Activated B cell treated with CpG ODN at 0.5 μM for 24 hours (primary cell): Measurements from ENCODE around the gene MAP4K2. TPM values are rescaled to one million over a fixed set of nuclear protein-coding genes. Genes with fewer than 3 reads are reported as not detected.

Source experiments
- ATAC-seq: fragments of 200-7000 bp; cut with Tn5 transposase; one replicate; pipeline ENCODE4 v1.10.0; 2021; ENCODE audit warnings: low read depth, mild to moderate bottlenecking, moderate library complexity
- CTCF ChIA-PET: fragments of 350-600 bp; sonication (Branson Sonifier 250); formaldehyde crosslinking; loops from one replicate; lab custom pipeline; 2021; ENCODE audit warnings: antibody characterized with exemption; lab: Charles Lee
- POLR2A ChIA-PET: fragments of 350-600 bp; sonication (Branson Sonifier 250); formaldehyde crosslinking; loops from one replicate; lab custom pipeline; 2021; ENCODE audit warnings: antibody characterized with exemption; lab: Charles Lee
- DNase-seq: peaks from one replicate; pipeline ENCODE4 v3.0.0; 2022
- H3K27ac Mint-ChIP-seq: one replicate; pipeline ENCODE4 v1.8.0; 2020; ENCODE audit warnings: mixed read lengths
- H3K27me3 Mint-ChIP-seq: one replicate; pipeline ENCODE4 v1.8.0; 2021; ENCODE audit warnings: mixed read lengths
- H3K36me3 Mint-ChIP-seq: one replicate; pipeline ENCODE4 v1.8.0; 2021; ENCODE audit warnings: low read depth, mixed read lengths
- H3K4me1 Mint-ChIP-seq: one replicate; pipeline ENCODE4 v1.8.0; 2021; ENCODE audit warnings: mixed read lengths
- H3K4me3 Mint-ChIP-seq: one replicate; pipeline ENCODE4 v1.8.0; 2020; ENCODE audit warnings: mild to moderate bottlenecking, mixed read lengths
- H3K9me3 Mint-ChIP-seq: one replicate; pipeline ENCODE4 v1.8.0; 2020; ENCODE audit warnings: mixed read lengths
- intact Hi-C: fragments of 100-400 bp; cut with micrococcal nuclease; formaldehyde crosslinking; loops from one replicate; pipeline ENCODE4 v1.15.1; 2024
- total RNA-seq: library from RNA; stranded (reverse); gene quantifications from 2 replicates; pipeline ENCODE4 v1.2.3, GENCODE V29; 2022
- TF ChIP-seq, protein P1 (sequence below): fragments of 200-600 bp; IDR thresholded peaks from one replicate; pipeline ENCODE4 v1.8.0; 2022; ENCODE audit warnings: antibody characterized with exemption, mild to moderate bottlenecking

Gene MAP4K2
- total RNA-seq, 1 donor from 2014 or later, result 73.6 TPM

GRCh38 chr11:64838600-64839334 lies 35.8 kb upstream of the MAP4K2 start:
- DNase-seq (no peak), ATAC-seq (no peak)
- Mint-ChIP-seq H3K36me3 (peaks cover 7% of the 10 kb centered on the region), H3K4me3 (no peak overlapping the region), H3K9me3 (no peaks in the 10 kb centered on the region), H3K27ac (no peak overlapping the region), H3K4me1 (peaks cover 5% of the 10 kb centered on the region), H3K27me3 (no peaks in the 10 kb centered on the region)
- CTCF ChIA-PET, result no interaction called here
- TF ChIP-seq, protein P1, sequence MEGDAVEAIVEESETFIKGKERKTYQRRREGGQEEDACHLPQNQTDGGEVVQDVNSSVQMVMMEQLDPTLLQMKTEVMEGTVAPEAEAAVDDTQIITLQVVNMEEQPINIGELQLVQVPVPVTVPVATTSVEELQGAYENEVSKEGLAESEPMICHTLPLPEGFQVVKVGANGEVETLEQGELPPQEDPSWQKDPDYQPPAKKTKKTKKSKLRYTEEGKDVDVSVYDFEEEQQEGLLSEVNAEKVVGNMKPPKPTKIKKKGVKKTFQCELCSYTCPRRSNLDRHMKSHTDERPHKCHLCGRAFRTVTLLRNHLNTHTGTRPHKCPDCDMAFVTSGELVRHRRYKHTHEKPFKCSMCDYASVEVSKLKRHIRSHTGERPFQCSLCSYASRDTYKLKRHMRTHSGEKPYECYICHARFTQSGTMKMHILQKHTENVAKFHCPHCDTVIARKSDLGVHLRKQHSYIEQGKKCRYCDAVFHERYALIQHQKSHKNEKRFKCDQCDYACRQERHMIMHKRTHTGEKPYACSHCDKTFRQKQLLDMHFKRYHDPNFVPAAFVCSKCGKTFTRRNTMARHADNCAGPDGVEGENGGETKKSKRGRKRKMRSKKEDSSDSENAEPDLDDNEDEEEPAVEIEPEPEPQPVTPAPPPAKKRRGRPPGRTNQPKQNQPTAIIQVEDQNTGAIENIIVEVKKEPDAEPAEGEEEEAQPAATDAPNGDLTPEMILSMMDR, result no peak
- POLR2A ChIA-PET, result interaction anchor here (0.6 kb wide), 1 partner anchor 81 kb away, joined by 3 read pairs; no protein-coding TSS in a partner anchor
- intact Hi-C loops, result no loop called here

GRCh38 chr11:64837887-64838351 lies 34.9 kb upstream of the MAP4K2 start:
- ChIA-PET CTCF (no interaction called here), POLR2A (interaction anchor here (0.6 kb wide), 1 partner anchor 81 kb away, joined by 3 read pairs; no protein-coding TSS in a partner anchor)
- peaks cover 7% of the 10 kb centered on the region for H3K36me3 Mint-ChIP-seq
- ATAC-seq (no peak), DNase-seq (no peak)
- TF ChIP-seq, protein P1, result no peak
- no peaks in the 10 kb centered on the region for H3K9me3 Mint-ChIP-seq
- H3K27me3 Mint-ChIP-seq, result no peaks in the 10 kb centered on the region
- no peak overlapping the region for H3K4me3 Mint-ChIP-seq
- no peak overlapping the region for H3K27ac Mint-ChIP-seq
- no peaks in the 10 kb centered on the region for H3K4me1 Mint-ChIP-seq
- intact Hi-C loops, result no loop called here

DNA sequence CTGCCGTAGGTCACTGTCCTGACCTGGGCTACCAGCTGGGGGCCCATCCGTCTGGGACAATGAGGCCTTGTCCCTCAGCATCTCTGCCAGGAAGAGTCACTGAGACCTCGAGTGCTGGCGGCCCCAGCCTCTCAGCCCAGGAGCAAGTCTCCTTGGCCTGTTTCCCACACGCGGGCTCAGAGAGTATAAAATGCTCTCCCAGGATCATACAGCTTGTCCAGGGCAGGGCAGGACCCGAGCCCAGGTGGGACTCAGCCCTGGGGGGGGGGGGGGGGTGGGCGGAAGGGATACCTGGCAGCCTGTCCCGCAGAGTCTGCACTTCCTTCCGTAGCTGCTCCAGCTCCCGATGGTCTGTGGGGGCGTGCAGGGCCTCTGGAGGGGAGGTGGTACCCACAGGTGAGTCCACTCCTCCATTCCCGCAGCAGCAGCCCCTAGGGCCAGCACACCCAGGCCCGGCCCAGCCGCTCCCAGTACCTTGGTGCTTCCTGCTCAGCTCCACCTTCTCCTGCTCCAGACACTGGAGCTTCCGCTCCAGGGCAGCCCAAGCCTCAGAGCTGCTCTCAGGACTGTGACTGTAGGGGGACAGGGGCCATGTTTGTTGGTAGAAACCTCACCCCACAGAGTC lies 33.5 kb upstream of the MAP4K2 start:
- H3K4me3 Mint-ChIP-seq, result no peak overlapping the region
- TF ChIP-seq, protein P1, result no peak
- ATAC-seq, result no peak
- peaks cover 15% of the 10 kb centered on the region for H3K36me3 Mint-ChIP-seq
- no peak for DNase-seq
- ChIA-PET CTCF (no interaction called here), POLR2A (no interaction called here)
- no peaks in the 10 kb centered on the region for H3K27me3 Mint-ChIP-seq
- intact Hi-C loops, result no loop called here
- no peak overlapping the region for H3K27ac Mint-ChIP-seq
- no peaks in the 10 kb centered on the region for H3K9me3 Mint-ChIP-seq
- no peaks in the 10 kb centered on the region for H3K4me1 Mint-ChIP-seq

- no peaks in the 10 kb centered on the region for H3K4me1 Mint-ChIP-seq
- ChIA-PET CTCF (no interaction called here), POLR2A (interaction anchor here (0.6 kb wide), 1 partner anchor 494 kb away, joined by 13 read pairs; no protein-coding TSS in a partner anchor)
- ATAC-seq (no peak), DNase-seq (no peak)
- intact Hi-C loops, result no loop called here
- no peak overlapping the region for H3K4me3 Mint-ChIP-seq
- no peaks in the 10 kb centered on the region for H3K9me3 Mint-ChIP-seq
- TF ChIP-seq, protein P1, result no peak
- H3K36me3 Mint-ChIP-seq, result peaks cover 14% of the 10 kb centered on the region
- H3K27me3 Mint-ChIP-seq, result no peaks in the 10 kb centered on the region
- H3K27ac Mint-ChIP-seq, result no peak overlapping the region
Observed at GRCh38 chr11:64835616-64836447, 32.8 kb upstream of the MAP4K2 start.
